Sigmoid colon (tissue), 7 donors: ENCODE measurements around the gene FAM168A. TPM values are rescaled to one million over a fixed set of nuclear protein-coding genes. Genes with fewer than 3 reads are reported as not detected.

Experiments used
- DNase-seq: peaks from one replicate; pipeline ENCODE4 v3.0.0-alpha.2; 2019
- H3K27ac ChIP-seq, 4 donors: fragments of 200-600 bp; sonication (generic); one replicate each; pipeline ENCODE4 v1.5.1; 2016 to 2019; ENCODE audit warnings: mild to moderate bottlenecking in 1 of 4
- H3K27me3 ChIP-seq, 3 donors: fragments of 200-600 bp; sonication (generic); one replicate each; pipeline ENCODE4 v1.5.1; 2019; ENCODE audit warnings: mild to moderate bottlenecking in 1 of 3
- H3K36me3 ChIP-seq, 4 donors: fragments of 200-600 bp; sonication (generic); one replicate each; pipeline ENCODE4 v1.5.1; 2016 to 2019
- H3K4me1 ChIP-seq, 4 donors: fragments of 200-600 bp; sonication (generic); one replicate each; pipeline ENCODE4 v1.5.1; 2017 to 2019
- H3K4me3 ChIP-seq, 4 donors: fragments of 200-600 bp; sonication (generic); one replicate each; pipeline ENCODE4 v1.5.1; 2017 to 2019; ENCODE audit warnings: mild to moderate bottlenecking in 2 of 4, moderate library complexity in 1 of 4
- H3K9me3 ChIP-seq, 4 donors: fragments of 200-600 bp in 3 of 4; sonication (generic) in 3 of 4; one replicate each; pipeline versions ENCODE4 v1.5.1 to v1.6.1; 2013 to 2019
- EP300 ChIP-seq, 4 donors: sonication (generic); formaldehyde crosslinking; IDR thresholded peaks; one replicate each; pipeline ENCODE4 v1.6.1; 2017; ENCODE audit warnings: antibody characterized with exemption in 4 of 4
- POLR2A ChIP-seq, 2 donors: fragments of 450-650 bp; IDR thresholded peaks; one replicate each; pipeline ENCODE4 v1.6.1; 2016; ENCODE audit warnings: antibody characterized with exemption in 2 of 2, mild to moderate bottlenecking in 2 of 2, moderate library complexity in 2 of 2
- POLR2AphosphoS5 ChIP-seq, 4 donors: sonication (generic); formaldehyde crosslinking; IDR thresholded peaks; one replicate each; pipeline ENCODE4 v1.6.1; 2017; ENCODE audit warnings: antibody characterized with exemption in 4 of 4
- WGBS, 2 donors: extraction: QIAGEN DNeasy Blood & Tissue Kit; methylation state at CpG; one replicate each; pipeline ENCODE4 v1.1.7; 2013; 5-methylcytosine and 5-hydroxymethylcytosine counted together
- intact Hi-C: fragments of 100-400 bp; cut with DNase I; formaldehyde crosslinking; loops from one replicate; pipeline ENCODE4 v1.15.1; 2023
- polyA plus RNA-seq, 3 donors: library from polyadenylated mRNA; stranded (reverse); fragments of 200-250 nt; gene quantifications; one replicate each; pipeline ENCODE4 v1.2.3, GENCODE V29; 2013
- total RNA-seq, 4 donors: library from RNA; depleted of rRNA; stranded (reverse); fragments of >200 nt; gene quantifications; one replicate each; pipeline ENCODE4 v1.1.0, GENCODE V29; 2016
- TF ChIP-seq, protein P1 (sequence below), 4 experiments: fragments of 450-650 bp in 3 of 4; fragments of 200-600 bp in 1 of 4; IDR thresholded peaks; one replicate each; pipeline ENCODE4 v1.5.1; 2016 to 2019; ENCODE audit warnings: antibody characterized with exemption in 4 of 4, mild to moderate bottlenecking in 3 of 4, moderate library complexity in 2 of 4
- donor health status: healthy with polysubstance abuse.
- donor health status: Bipolar disorder and iron deficiency.
- donor health status: healthy.

FAM168A gene
- total and polyA plus RNA-seq, 7 donors: 3.6 to 37.7 (median 20.7) TPM

- Histone ChIP-seq H3K9me3 (no peaks in the 10 kb centered on the region), H3K4me3 (no peak overlapping the region), H3K36me3 (no peaks in the 10 kb centered on the region), H3K4me1 (no peaks in the 10 kb centered on the region), H3K27ac (no peak overlapping the region), H3K27me3 (no peaks in the 10 kb centered on the region)
- intact Hi-C loops: loop anchor here (1.0 to 5.0 kb wide), 3 partner anchors 41 to 205 kb away; no protein-coding TSS in a partner anchor
- no peak for TF ChIP-seq POLR2A (IDR thresholded peaks at IDR 0.05)
- no peak for TF ChIP-seq EP300 (IDR thresholded peaks at IDR 0.05)
- TF ChIP-seq POLR2AphosphoS5 (IDR thresholded peaks at IDR 0.05): no peak
- TF ChIP-seq, protein P1, sequence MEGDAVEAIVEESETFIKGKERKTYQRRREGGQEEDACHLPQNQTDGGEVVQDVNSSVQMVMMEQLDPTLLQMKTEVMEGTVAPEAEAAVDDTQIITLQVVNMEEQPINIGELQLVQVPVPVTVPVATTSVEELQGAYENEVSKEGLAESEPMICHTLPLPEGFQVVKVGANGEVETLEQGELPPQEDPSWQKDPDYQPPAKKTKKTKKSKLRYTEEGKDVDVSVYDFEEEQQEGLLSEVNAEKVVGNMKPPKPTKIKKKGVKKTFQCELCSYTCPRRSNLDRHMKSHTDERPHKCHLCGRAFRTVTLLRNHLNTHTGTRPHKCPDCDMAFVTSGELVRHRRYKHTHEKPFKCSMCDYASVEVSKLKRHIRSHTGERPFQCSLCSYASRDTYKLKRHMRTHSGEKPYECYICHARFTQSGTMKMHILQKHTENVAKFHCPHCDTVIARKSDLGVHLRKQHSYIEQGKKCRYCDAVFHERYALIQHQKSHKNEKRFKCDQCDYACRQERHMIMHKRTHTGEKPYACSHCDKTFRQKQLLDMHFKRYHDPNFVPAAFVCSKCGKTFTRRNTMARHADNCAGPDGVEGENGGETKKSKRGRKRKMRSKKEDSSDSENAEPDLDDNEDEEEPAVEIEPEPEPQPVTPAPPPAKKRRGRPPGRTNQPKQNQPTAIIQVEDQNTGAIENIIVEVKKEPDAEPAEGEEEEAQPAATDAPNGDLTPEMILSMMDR (IDR thresholded peaks at IDR 0.05): no peak
- WGBS, 2 donors: 95% methylated on average over 31 of the region's 31 CpGs
- no peak for DNase-seq
Observed at GRCh38 chr11:73392108-73393010, 205.6 kb downstream of the FAM168A start.

GRCh38 chr11:73391665-73392064 lies 206.2 kb downstream of the FAM168A start:
- Histone ChIP-seq H3K4me1 (no peaks in the 10 kb centered on the region), H3K27ac (no peak overlapping the region), H3K36me3 (no peaks in the 10 kb centered on the region), H3K4me3 (no peak overlapping the region), H3K9me3 (no peaks in the 10 kb centered on the region), H3K27me3 (no peaks in the 10 kb centered on the region)
- DNase-seq: no peak
- WGBS, 2 donors: 92% methylated on average over 10 of the region's 10 CpGs
- TF ChIP-seq EP300 (IDR thresholded peaks at IDR 0.05) (no peak), POLR2AphosphoS5 (IDR thresholded peaks at IDR 0.05) (no peak), POLR2A (IDR thresholded peaks at IDR 0.05) (no peak)
- TF ChIP-seq, protein P1 (IDR thresholded peaks at IDR 0.05): no peak
- intact Hi-C loops: loop anchor here (5.0 kb wide), 1 partner anchor 204 kb away; no protein-coding TSS in a partner anchor

- no peak overlapping the region for H3K27ac ChIP-seq
- no peaks in the 10 kb centered on the region for H3K36me3 ChIP-seq
- H3K4me1 ChIP-seq: no peaks in the 10 kb centered on the region
- H3K27me3 ChIP-seq: no peaks in the 10 kb centered on the region
- WGBS, 2 donors: 93% methylated on average over 12 of the region's 12 CpGs
- no peaks in the 10 kb centered on the region for H3K9me3 ChIP-seq
- no peak overlapping the region for H3K4me3 ChIP-seq
- TF ChIP-seq, protein P1 (IDR thresholded peaks at IDR 0.05): no peak
- TF ChIP-seq POLR2A (IDR thresholded peaks at IDR 0.05) (no peak), EP300 (IDR thresholded peaks at IDR 0.05) (no peak), POLR2AphosphoS5 (IDR thresholded peaks at IDR 0.05) (no peak)
- intact Hi-C loops: loop anchor here (5.0 kb wide), 1 partner anchor 204 kb away; no protein-coding TSS in a partner anchor
- no peak for DNase-seq
Observed at GRCh38 chr11:73390601-73391565, 207.0 kb downstream of the FAM168A start.

- Histone ChIP-seq H3K4me3 (no peak overlapping the region), H3K4me1 (no peaks in the 10 kb centered on the region), H3K27ac (no peak overlapping the region), H3K27me3 (no peaks in the 10 kb centered on the region), H3K36me3 (no peaks in the 10 kb centered on the region), H3K9me3 (no peaks in the 10 kb centered on the region)
- TF ChIP-seq POLR2AphosphoS5 (IDR thresholded peaks at IDR 0.05) (no peak), POLR2A (IDR thresholded peaks at IDR 0.05) (no peak), EP300 (IDR thresholded peaks at IDR 0.05) (no peak)
- TF ChIP-seq, protein P1 (IDR thresholded peaks at IDR 0.05): no peak
- DNase-seq: no peak
- intact Hi-C loops: loop anchor here (5.0 kb wide), 1 partner anchor 203 kb away; no protein-coding TSS in a partner anchor
- whole genome bisulfite sequencing, 2 donors: 44 to 66% methylated on average over 7 of the region's 7 CpGs
Observed at GRCh38 chr11:73389916-73390315, 208.0 kb downstream of the FAM168A start.
